Cardiac muscle cell (in vitro differentiated cells and primary cell): Measurements from ENCODE around the gene APBA1. TPM values are rescaled to one million over a fixed set of nuclear protein-coding genes. Genes with fewer than 3 reads are reported as not detected.

Experiments used
- DNase-seq, 2 donors: peaks; one replicate each; pipeline versions ENCODE4 v3.0.0 to v3.0.0-alpha.2; 2010 to 2017; ENCODE audit warnings: low read depth in 1 of 2, low spot score in 1 of 2
- H3K27ac ChIP-seq: fragments of 200-600 bp; sonication (generic); 2 replicates; pipeline ENCODE4 v1.5.1; 2016
- H3K27me3 ChIP-seq: fragments of 200-600 bp; sonication (generic); 2 replicates; pipeline ENCODE4 v1.6.0; 2016; ENCODE audit warnings: control low read depth
- H3K36me3 ChIP-seq: fragments of 200-600 bp; sonication (generic); 2 replicates; pipeline ENCODE4 v1.5.1; 2016; ENCODE audit warnings: control low read depth
- H3K4me1 ChIP-seq: fragments of 200-600 bp; sonication (generic); 2 replicates; pipeline ENCODE4 v1.8.1; 2017; ENCODE audit warnings: low read depth, mild to moderate bottlenecking, mixed run types
- H3K4me3 ChIP-seq: fragments of 200-600 bp; sonication (generic); 2 replicates; pipeline ENCODE4 v1.5.1; 2016; ENCODE audit warnings: mild to moderate bottlenecking
- H3K9me3 ChIP-seq: fragments of 200-600 bp; sonication (generic); 2 replicates; pipeline ENCODE4 v1.5.1; 2017; ENCODE audit warnings: low read depth, mild to moderate bottlenecking, control low read depth
- CTCF ChIP-seq: IDR thresholded peaks from 2 replicates; pipeline ENCODE4 v1.5.1; 2012; ENCODE audit warnings: low read depth, mild to moderate bottlenecking, low read length
- polyA plus RNA-seq: library from polyadenylated mRNA; unstranded; fragments of >200 nt; fragmentation: Nextera tagmentation; extraction: Ambion mirVana; gene quantifications from 2 replicates; pipeline ENCODE4 v1.2.1, GENCODE V29; 2016
- total RNA-seq: library from RNA; depleted of rRNA; stranded (reverse); fragments of >200 nt; gene quantifications from 2 replicates; pipeline ENCODE4 v1.2.3, GENCODE V29; 2016

The APBA1 gene
- total and polyA plus RNA-seq, 2 experiments from 2014 or later, result 0.93 to 2.4 TPM

DNA sequence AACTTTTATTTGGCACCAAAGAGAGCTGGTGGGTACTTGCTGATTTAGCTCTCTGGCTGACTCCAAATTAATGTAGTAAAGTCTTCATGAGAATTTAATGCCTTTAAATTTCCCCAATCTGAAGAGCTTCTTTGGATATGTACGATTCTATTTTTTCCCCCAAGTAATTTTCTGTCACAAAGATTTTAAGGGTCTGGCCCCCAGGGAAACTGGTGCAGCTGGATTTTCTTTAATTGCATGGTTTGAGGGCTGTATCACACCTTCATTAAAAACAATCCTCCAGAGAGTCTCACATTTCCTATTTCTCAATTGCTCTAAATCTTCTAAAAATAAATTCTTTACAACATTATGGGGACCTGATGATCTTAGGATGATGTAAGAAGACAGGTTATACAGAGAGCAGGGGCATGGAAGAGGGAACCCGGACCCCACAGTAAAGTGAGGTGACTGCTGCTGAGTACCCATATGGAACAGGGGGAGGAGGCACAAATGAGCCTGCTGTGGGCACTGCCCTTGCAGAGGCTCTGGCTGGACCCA is 188.2 kb downstream of the APBA1 start:
- no peak for DNase-seq
- no peak overlapping the region for H3K4me3 ChIP-seq
- no peaks in the 10 kb centered on the region for H3K9me3 ChIP-seq
- no peaks in the 10 kb centered on the region for H3K36me3 ChIP-seq
- no peak overlapping the region for H3K27ac ChIP-seq
- no peak for TF ChIP-seq CTCF
- H3K4me1 ChIP-seq, result no peaks in the 10 kb centered on the region
- no peaks in the 10 kb centered on the region for H3K27me3 ChIP-seq

DNA sequence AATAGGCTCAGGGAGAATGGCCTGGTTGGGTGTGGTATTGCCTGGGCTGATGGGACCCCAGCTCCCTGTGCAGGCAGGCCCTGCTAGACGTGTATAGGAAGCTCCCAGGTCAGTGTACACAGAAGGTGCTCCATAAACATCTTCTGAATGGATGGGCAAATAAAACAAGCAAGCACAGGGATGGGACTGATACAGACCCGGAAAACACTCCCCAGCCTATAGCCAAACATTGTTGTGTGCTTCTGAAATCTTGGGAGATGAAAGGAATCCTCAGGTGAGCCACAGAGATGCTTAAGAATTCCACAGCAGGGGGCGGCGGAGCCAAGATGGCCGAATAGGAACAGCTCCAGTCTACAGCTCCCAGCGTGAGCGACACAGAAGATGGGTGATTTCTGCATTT is 195.4 kb downstream of the APBA1 start:
- Histone ChIP-seq H3K36me3 (no peaks in the 10 kb centered on the region), H3K9me3 (no peaks in the 10 kb centered on the region), H3K27me3 (no peaks in the 10 kb centered on the region), H3K4me3 (no peak overlapping the region), H3K27ac (no peak overlapping the region), H3K4me1 (peaks cover 20% of the 10 kb centered on the region)
- no peak for TF ChIP-seq CTCF
- no peak for DNase-seq

DNA sequence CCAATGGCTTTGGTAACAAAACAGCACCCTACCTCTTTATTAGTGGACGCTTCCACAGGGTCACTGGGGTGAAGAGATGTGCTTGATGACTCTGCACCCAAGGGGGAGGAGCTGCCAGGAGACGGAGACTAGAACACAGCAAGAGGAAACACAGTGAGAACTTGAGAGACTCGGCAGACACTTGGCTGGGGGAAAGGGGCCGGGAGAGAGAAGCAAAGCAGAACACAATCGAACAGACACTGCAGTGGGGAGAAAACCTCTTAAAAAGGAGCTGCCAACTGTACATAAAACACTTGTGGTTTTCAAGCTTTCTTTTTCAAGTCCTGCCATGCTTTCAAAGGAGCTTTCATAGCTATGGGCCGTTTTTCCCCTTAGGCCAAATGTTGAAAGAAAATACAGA is 196.2 kb downstream of the APBA1 start:
- Histone ChIP-seq H3K4me3 (no peak overlapping the region), H3K27me3 (no peaks in the 10 kb centered on the region), H3K36me3 (no peaks in the 10 kb centered on the region), H3K27ac (peak overlapping the region; percentile 47), H3K9me3 (no peaks in the 10 kb centered on the region), H3K4me1 (peaks cover 20% of the 10 kb centered on the region)
- peak in 1 of 2 donors; percentile 15 for DNase-seq
- no peak for TF ChIP-seq CTCF

DNA sequence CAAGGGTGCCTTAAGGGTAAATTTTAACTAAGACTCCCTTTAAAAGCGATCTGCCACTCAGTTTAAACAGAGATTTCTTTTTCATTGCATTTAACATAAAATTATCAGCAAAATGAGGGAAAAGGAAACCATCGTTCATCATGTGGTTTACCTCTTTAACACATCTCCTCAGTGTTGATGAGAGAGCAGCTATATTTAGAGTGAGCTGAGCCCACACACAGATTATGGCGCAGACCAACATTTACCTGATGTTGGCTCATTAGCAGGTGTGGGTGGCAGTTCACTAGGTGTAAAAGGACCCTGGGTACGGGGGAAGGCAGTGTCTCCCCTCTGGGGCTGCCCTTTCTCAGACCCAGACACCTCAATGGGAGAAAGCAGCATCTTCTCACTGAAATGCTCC is 197.3 kb downstream of the APBA1 start:
- Histone ChIP-seq H3K4me3 (no peak overlapping the region), H3K27ac (no peak overlapping the region), H3K4me1 (peaks cover 20% of the 10 kb centered on the region), H3K9me3 (no peaks in the 10 kb centered on the region), H3K36me3 (no peaks in the 10 kb centered on the region), H3K27me3 (no peaks in the 10 kb centered on the region)
- DNase-seq, result no peak
- no peak for TF ChIP-seq CTCF

GRCh38 chr9:69472101-69472620 is 200.0 kb downstream of the APBA1 start:
- TF ChIP-seq CTCF, result no peak
- no peak overlapping the region for H3K27ac ChIP-seq
- H3K36me3 ChIP-seq, result no peaks in the 10 kb centered on the region

GRCh38 chr9:69471433-69471832 is 200.7 kb downstream of the APBA1 start:
- peak in 1 of 2 donors; percentile 21 for DNase-seq

More at GRCh38 chr9:69472101-69472620, 200.0 kb downstream of the APBA1 start:
- DNase-seq, result no peak
- Histone ChIP-seq H3K27me3 (no peaks in the 10 kb centered on the region), H3K4me3 (no peak overlapping the region), H3K4me1 (peaks cover 20% of the 10 kb centered on the region), H3K9me3 (no peaks in the 10 kb centered on the region)

More at GRCh38 chr9:69471433-69471832, 200.7 kb downstream of the APBA1 start:
- Histone ChIP-seq H3K27ac (no peak overlapping the region), H3K27me3 (no peaks in the 10 kb centered on the region), H3K4me3 (no peak overlapping the region), H3K4me1 (peaks cover 18% of the 10 kb centered on the region), H3K36me3 (no peaks in the 10 kb centered on the region), H3K9me3 (no peaks in the 10 kb centered on the region)
- no peak for TF ChIP-seq CTCF
